GM12874 (cell line): Measurements from ENCODE around the gene BRICD5.

Experiments used
- TF ChIP-seq, protein P1 (sequence below): IDR thresholded peaks from 2 replicates; pipeline ENCODE4 v1.5.1; 2011; ENCODE audit warnings: low read depth, mild to moderate bottlenecking, control low read depth, low read length, moderate library complexity; ENCODE audit not compliant: insufficient read depth

BRICD5 gene

DNA sequence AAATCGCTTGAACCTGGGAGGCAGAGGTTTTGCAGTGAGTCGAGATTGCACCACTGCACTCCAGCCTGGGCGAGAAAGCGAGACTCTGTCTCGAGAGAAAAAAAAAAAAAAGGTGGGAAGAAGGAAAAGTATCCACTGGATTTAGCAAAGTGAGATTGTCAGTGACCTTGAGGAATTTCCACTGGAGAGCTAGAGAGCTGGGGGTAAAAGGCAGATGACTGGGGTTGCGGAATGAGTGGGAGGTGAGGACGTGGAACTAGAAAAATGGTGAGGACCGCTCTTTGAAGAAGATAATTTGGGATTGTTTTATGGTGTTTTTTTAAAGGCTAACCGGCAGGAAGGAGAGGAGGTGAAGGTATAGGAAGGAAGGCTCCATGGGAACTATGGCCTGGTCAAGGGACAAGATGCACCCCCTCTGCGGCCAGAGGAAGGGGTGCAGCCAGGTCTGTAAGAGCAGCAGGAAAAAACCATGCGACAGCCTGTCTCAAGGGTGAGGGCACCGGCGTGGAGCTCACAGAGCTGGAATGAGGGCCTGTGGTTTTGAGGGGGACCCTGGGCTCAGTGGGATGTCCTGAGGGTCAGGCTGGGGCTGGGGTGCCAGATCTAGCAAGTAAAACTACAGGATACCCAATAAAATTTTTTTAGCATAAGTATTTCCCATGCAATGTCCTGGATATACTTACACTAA, 6.1 kb downstream of the BRICD5 start:
- TF ChIP-seq, protein P1, sequence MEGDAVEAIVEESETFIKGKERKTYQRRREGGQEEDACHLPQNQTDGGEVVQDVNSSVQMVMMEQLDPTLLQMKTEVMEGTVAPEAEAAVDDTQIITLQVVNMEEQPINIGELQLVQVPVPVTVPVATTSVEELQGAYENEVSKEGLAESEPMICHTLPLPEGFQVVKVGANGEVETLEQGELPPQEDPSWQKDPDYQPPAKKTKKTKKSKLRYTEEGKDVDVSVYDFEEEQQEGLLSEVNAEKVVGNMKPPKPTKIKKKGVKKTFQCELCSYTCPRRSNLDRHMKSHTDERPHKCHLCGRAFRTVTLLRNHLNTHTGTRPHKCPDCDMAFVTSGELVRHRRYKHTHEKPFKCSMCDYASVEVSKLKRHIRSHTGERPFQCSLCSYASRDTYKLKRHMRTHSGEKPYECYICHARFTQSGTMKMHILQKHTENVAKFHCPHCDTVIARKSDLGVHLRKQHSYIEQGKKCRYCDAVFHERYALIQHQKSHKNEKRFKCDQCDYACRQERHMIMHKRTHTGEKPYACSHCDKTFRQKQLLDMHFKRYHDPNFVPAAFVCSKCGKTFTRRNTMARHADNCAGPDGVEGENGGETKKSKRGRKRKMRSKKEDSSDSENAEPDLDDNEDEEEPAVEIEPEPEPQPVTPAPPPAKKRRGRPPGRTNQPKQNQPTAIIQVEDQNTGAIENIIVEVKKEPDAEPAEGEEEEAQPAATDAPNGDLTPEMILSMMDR = no peak

DNA sequence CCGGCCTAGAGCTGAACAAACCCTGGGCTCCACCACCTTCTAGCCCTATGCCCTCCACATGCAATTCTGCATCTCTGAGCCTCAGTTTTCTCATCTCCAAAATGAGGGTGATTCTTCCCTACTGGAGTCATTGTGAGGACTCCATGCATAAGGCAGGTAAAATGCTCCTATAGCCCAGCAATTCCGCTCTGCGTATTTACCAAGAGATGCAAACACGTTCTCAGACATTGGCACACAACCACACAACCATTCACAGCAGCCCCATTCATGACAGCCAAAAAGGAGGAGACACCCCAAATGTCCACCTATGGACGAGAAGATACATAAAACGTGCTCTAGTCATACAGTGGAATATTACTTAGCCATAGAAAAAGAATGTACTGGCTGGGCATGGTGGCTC, 10.3 kb downstream of the BRICD5 start:
- TF ChIP-seq, protein P1 = no peak

DNA sequence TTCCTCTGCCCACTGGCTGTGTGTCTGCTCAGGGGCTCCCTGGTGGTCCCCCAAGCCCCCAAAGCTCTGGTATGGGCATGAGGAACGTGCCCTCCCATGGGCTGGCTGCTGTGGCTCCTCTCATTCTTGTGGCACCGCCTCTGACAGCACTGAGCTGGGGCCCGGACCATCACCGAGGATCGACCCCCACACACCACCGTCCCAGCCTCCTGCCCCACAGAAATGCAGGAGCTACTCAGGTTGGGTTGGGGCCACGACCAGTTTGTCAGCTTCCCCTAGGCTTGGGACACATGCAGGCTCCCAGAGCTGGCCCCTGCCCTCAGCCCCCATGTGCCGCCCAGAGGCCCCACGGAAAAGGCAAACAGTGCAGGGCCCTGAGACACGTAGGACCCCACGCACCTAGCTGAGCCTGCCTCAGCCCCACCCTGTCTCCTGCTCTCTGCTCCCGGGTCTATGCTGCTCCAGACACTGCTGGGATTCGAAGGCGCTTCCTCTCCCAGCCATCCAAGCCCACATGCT, 11.0 kb downstream of the BRICD5 start:
- TF ChIP-seq, protein P1 = no peak

DNA sequence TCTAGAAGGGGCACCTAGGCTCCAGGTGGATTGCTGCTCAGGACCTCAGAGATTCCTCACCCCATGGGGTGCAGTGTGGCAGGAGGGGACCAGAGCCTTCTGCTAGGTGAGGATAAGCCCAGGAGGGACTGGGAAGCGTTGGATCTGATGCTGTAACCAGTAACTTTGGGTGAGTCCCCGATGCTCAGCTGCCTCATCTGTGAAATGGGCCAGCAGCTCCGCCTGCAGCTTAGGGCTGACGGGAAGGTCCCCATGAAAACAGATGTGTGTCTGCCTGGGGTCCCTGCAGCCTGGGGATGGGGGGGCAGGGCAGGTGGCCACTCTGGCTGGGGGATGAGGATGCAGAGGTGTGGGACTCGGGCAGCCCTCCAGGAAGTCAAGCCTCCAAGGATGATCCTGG, 11.6 kb downstream of the BRICD5 start:
- TF ChIP-seq, protein P1 = no peak

DNA sequence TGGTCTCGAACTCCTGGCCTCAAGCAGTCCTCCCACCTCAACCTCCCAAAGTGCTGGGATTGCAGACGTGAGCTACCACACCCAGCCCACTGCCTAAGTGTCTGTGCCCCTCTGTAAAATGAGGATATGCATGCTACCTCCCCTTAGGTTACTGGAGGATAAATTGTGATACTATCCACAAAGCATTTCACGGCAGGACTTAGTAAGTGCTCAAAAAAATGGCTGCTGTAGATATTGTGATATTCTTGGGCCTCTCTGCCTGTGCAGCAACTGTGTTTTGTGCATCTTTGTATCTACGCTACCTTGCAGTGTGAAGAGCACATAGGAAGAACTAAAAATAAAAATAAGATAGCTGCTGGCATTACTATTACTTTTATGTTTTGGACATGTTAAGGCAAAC, 12.4 kb downstream of the BRICD5 start:
- TF ChIP-seq, protein P1 = no peak

DNA sequence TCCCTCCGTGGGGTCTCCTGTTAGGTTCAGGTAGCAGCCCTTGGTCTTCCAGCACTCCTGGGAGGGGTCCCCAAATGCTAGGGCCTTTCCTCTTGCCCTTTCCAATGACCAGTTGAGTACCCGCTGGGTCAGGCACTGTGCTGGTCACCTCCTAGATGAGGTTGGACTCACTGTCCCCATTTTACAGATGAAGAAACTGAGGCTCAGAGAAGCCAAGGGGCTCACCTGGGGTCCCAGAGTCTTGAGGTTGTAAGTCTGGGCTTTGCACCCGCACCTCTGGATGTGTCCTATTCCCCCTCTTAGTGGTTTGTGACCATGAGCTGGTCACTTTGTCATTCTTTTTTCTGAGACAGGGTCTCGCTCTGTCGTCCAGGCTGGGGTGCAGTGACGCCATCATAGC, 12.9 kb downstream of the BRICD5 start:
- TF ChIP-seq, protein P1 = no peak

DNA sequence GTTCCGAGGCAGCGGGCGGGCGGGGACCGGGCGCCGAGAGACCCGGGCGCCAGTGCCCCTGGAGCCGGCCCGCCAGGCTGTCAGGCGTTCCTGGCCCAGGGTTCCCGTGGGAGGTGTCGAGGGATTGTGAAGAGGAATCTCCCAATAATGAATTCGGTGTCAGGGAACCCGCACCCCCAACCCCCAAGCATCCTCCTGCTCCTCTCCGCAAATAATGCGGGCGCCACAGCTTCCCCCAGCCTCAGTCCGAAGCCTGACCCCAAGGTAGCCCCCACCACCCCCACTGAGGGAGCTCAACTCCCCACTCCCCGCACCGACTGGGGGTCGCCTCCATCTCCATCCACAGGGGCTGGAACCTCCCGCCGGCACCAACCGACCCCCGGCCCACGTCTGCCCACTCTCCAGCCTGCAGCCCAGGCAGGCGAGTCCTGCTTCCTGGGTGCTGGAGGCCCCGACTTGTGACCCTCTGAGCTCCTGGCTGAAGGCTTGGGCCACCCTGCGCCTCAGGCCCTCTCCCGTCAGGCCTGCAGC, 13.6 kb downstream of the BRICD5 start:
- TF ChIP-seq, protein P1 = no peak
